Stomach (tissue), 4 donors: ENCODE results near the gene OR4N2.
"Not testable (repeated sequence)": the region's sequence is repeated elsewhere in the genome, so short reads cannot be mapped to it uniquely, and the experiment has no call there.

Source experiments
- CTCF ChIP-seq, 7 experiments: fragments of 450-650 bp in 4 of 7; fragments of 200-600 bp in 3 of 7; sonication (generic) in 3 of 7; IDR thresholded peaks; one replicate each; pipeline ENCODE4 v1.5.1; 2016 to 2019; ENCODE audit warnings: antibody characterized with exemption in 7 of 7, control low read depth in 2 of 7, mild to moderate bottlenecking in 1 of 7
- POLR2A ChIP-seq, 4 donors: fragments of 450-650 bp; IDR thresholded peaks; one replicate each; pipeline ENCODE4 v1.6.1; 2016; ENCODE audit warnings: antibody characterized with exemption in 4 of 4, control low read depth in 2 of 4, mild to moderate bottlenecking in 1 of 4, moderate library complexity in 1 of 4
- POLR2AphosphoS5 ChIP-seq, 3 donors: sonication (generic); formaldehyde crosslinking; IDR thresholded peaks; one replicate each; pipeline ENCODE4 v1.6.1; 2016; ENCODE audit warnings: antibody characterized with exemption in 3 of 3

GRCh38 chr14:19788150-19788549 lies 15.4 kb upstream of the OR4N2 start:
- not testable (repeated sequence) for TF ChIP-seq CTCF, POLR2A, POLR2AphosphoS5 (IDR thresholded peaks at IDR 0.05)
